Karpas-422 (cell line): ENCODE data around the gene MITF. TPM values are rescaled to one million over a fixed set of nuclear protein-coding genes. Genes with fewer than 3 reads are reported as not detected.

ENCODE experiments used
- DNase-seq: peaks from one replicate; pipeline ENCODE4 v3.0.0-alpha.2; 2015
- H2AFZ ChIP-seq: fragments of 200-600 bp; sonication (generic); 2 replicates; pipeline ENCODE4 v1.6.1; 2014; ENCODE audit warnings: antibody characterized with exemption, low read length, mixed read lengths
- H3K27ac ChIP-seq: fragments of 200-600 bp; sonication (generic); 2 replicates; pipeline ENCODE4 v1.5.1; 2014; ENCODE audit warnings: mild to moderate bottlenecking, low read length, moderate library complexity
- H3K27me3 ChIP-seq: fragments of 200-600 bp; sonication (generic); 2 replicates; pipeline ENCODE4 v1.6.1; 2014; ENCODE audit warnings: low read length, mixed read lengths
- H3K36me3 ChIP-seq: fragments of 200-600 bp; sonication (generic); 2 replicates; pipeline ENCODE4 v1.6.1; 2014; ENCODE audit warnings: low read length, mixed read lengths; ENCODE audit not compliant: insufficient read depth
- H3K4me1 ChIP-seq: fragments of 200-600 bp; sonication (generic); 2 replicates; pipeline ENCODE4 v1.6.1; 2014; ENCODE audit warnings: mild to moderate bottlenecking, low read length, mixed read lengths
- H3K4me2 ChIP-seq: fragments of 200-600 bp; sonication (generic); 2 replicates; pipeline ENCODE4 v1.6.1; 2014; ENCODE audit warnings: low read length, low read depth, mild to moderate bottlenecking; ENCODE audit not compliant: poor library complexity, severe bottlenecking
- H3K4me3 ChIP-seq: fragments of 200-600 bp; sonication (generic); 2 replicates; pipeline ENCODE4 v1.5.1; 2014; ENCODE audit warnings: mild to moderate bottlenecking, antibody characterized with exemption, low read length, mixed read lengths
- H3K79me2 ChIP-seq: fragments of 200-600 bp; sonication (generic); 2 replicates; pipeline ENCODE4 v1.6.1; 2014; ENCODE audit warnings: mild to moderate bottlenecking, low read length, mixed read lengths
- H3K9ac ChIP-seq: fragments of 200-600 bp; sonication (generic); 2 replicates; pipeline ENCODE4 v1.6.0; 2014; ENCODE audit warnings: low read length
- H3K9me2 ChIP-seq: fragments of 200-600 bp; sonication (generic), shearing (Covaris generic); replicated peaks from 2 replicates; pipeline ENCODE4 v1.6.0; 2014; ENCODE audit warnings: mild to moderate bottlenecking, low read length, moderate library complexity; ENCODE audit not compliant: insufficient read depth
- H3K9me3 ChIP-seq: fragments of 300-700, 200-600 bp; sonication (generic); 2 replicates; pipeline ENCODE4 v1.6.1; 2014; ENCODE audit warnings: low read length, mixed read lengths
- H4K20me1 ChIP-seq: fragments of 200-600 bp; sonication (generic); 2 replicates; pipeline ENCODE4 v1.6.1; 2014; ENCODE audit warnings: mild to moderate bottlenecking, antibody characterized with exemption, low read length, low read depth; ENCODE audit not compliant: insufficient read depth
- small RNA-seq: library from RNA; depleted of rRNA; stranded (forward); fragments of <200 nt; gene quantifications from one replicate; pipeline ENCODE3, GENCODE V24; 2014
- total RNA-seq: library from RNA; depleted of rRNA; stranded (reverse); fragments of >200 nt; shearing (Covaris generic); gene quantifications from 2 replicates; pipeline ENCODE4 v1.2.3, GENCODE V29; 2014; ENCODE audit warnings: low replicate concordance

Gene MITF
- total RNA-seq, 1 experiment from 2014 or later = not detected

GRCh38 chr3:70006089-70006488 lies 266.8 kb downstream of the MITF start:
- no peak overlapping the region for H3K9ac ChIP-seq
- DNase-seq = no peak
- no peaks in the 10 kb centered on the region for H4K20me1 ChIP-seq
- H3K4me3 ChIP-seq = no peak overlapping the region
- no peak overlapping the region for H3K27ac ChIP-seq
- no peaks in the 10 kb centered on the region for H3K4me1 ChIP-seq
- H3K27me3 ChIP-seq = no peaks in the 10 kb centered on the region
- no peaks in the 10 kb centered on the region for H3K36me3 ChIP-seq
- H3K79me2 ChIP-seq = no peaks in the 10 kb centered on the region
- H3K9me3 ChIP-seq = no peaks in the 10 kb centered on the region
- H3K4me2 ChIP-seq = no peak overlapping the region
- H2AFZ ChIP-seq = no peak overlapping the region
- no peaks in the 10 kb centered on the region for H3K9me2 ChIP-seq

- Histone ChIP-seq H3K4me1 (no peaks in the 10 kb centered on the region), H2AFZ (no peak overlapping the region), H3K27ac (no peak overlapping the region), H3K36me3 (no peaks in the 10 kb centered on the region), H3K9ac (no peak overlapping the region), H3K27me3 (no peaks in the 10 kb centered on the region), H3K79me2 (no peaks in the 10 kb centered on the region), H4K20me1 (no peaks in the 10 kb centered on the region), H3K4me2 (no peak overlapping the region), H3K9me2 (no peaks in the 10 kb centered on the region), H3K9me3 (no peaks in the 10 kb centered on the region), H3K4me3 (no peak overlapping the region)
- DNase-seq = no peak
Measured at GRCh38 chr3:70010346-70010745, 271.1 kb downstream of the MITF start.

GRCh38 chr3:70011582-70011981 lies 272.3 kb downstream of the MITF start:
- H3K27me3 ChIP-seq = no peaks in the 10 kb centered on the region
- DNase-seq = no peak
- H3K9me3 ChIP-seq = no peaks in the 10 kb centered on the region
- H3K27ac ChIP-seq = no peak overlapping the region
- no peaks in the 10 kb centered on the region for H4K20me1 ChIP-seq
- H3K9me2 ChIP-seq = no peaks in the 10 kb centered on the region
- H3K9ac ChIP-seq = no peak overlapping the region
- no peaks in the 10 kb centered on the region for H3K36me3 ChIP-seq
- H2AFZ ChIP-seq = no peak overlapping the region
- no peaks in the 10 kb centered on the region for H3K4me1 ChIP-seq
- H3K4me3 ChIP-seq = no peak overlapping the region
- no peaks in the 10 kb centered on the region for H3K79me2 ChIP-seq
- H3K4me2 ChIP-seq = no peak overlapping the region

Small RNA genes within 50 kb of the gene (small RNA-seq; reads per million reads assigned to genes)
- gene RN7SL418P = not detected
